ENCODE data around the gene DAP3. TPM values are rescaled to one million over a fixed set of nuclear protein-coding genes. Genes with fewer than 3 reads are reported as not detected.
"Not testable (repeated sequence)": the region's sequence is repeated elsewhere in the genome, so short reads cannot be mapped to it uniquely, and the experiment has no call there.

Gene DAP3
- total RNA-seq, 1 donor from 2014 or later = 88.3 TPM

DNA sequence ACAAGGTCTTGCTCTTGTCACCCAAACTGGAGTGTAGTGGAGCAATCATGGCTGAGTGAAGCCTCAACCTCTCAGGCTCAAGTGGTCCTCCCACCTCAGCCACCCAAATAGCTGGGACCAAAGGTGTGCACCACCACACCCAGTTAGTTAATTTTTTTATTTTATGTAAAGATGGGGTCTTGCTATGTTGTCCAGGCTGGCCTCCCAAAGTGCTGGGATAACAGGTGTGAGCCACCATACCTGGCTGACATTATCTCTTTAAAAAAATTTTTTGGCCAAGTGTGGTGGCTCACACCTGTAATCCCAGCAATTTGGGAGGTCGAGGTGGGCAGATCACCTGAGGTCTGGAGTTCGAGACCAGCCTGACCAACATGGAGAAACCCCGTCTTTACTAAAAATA is 70.1 kb downstream of the DAP3 start:
- H3K27ac Mint-ChIP-seq (ENCODE audit: unreplicated experiment); H3K4me3 Mint-ChIP-seq (ENCODE audit: unreplicated experiment); DNase-seq; H3K9me3 Mint-ChIP-seq (ENCODE audit: unreplicated experiment); H3K4me1 Mint-ChIP-seq (ENCODE audit: low read depth, unreplicated experiment); H3K27me3 Mint-ChIP-seq (ENCODE audit: unreplicated experiment); H3K36me3 Mint-ChIP-seq (ENCODE audit: unreplicated experiment): not testable (repeated sequence)

DNA sequence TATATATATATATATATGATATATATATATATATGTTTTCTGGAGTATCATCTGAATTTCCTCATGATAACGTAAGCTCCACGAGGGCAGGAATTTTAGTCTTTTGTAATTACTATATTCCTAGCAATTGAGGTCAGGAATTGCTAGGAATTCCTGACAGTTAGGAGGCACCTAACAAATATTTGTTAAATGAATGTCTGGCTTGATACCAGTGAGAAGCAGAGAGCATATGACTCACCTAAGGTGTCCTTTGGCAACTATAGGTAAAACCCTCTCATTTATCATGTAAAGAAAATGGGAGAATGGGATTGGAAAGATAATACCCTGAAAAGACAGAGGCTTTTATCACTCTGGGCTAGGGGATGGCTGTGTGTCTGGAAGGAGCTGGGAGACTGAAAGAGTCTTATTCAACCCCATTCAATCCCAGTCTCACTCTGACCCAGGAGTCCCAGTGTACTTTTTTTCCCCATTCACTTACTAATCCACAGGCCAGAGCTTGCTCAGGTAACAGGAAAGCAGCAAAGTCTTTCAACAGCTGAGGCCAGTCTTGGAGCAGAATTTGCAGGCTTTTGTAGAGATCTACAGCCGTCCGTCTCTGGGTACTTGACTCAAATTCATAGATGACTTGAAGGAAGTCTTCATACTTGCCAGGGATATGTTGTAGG is 71.2 kb downstream of the DAP3 start:
- Mint-ChIP-seq H3K27ac (ENCODE audit: unreplicated experiment) (no peak overlapping the region), H3K36me3 (ENCODE audit: unreplicated experiment) (peaks cover 5% of the 10 kb centered on the region), H3K9me3 (ENCODE audit: unreplicated experiment) (no peaks in the 10 kb centered on the region)

DNA sequence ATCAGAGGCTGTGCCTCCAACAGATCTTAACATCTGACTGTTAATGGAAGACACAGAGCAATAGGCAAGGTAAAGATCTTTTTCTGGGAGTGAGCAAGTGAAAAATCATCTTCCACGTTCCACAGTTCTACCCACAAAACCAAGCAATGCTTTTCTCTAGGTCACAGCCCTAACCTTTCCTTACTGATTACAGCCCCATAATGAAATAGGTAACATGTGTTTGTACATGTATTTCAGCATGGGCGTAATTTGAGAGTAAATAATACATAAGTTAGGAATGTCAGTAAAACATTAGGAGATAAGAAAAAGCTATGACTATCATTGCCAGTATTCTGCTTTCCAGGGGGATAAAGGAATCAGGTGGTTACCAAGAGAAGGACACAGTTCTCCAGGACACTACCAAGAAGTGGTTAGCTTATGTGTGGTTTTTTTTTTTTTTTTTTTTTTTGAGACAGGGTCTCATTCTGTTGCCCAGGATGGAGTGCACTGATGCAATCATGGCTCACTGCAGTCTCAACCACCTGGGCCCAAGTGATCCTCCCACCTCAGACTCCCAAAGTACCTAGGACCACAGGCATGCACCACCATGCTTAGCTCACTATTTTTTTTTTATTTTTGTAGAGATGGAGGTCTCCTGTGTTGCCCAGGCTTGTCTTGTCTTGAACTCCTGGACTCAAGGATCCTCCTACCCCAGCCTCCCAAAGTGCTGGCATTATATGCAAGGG is 72.0 kb downstream of the DAP3 start:
- no peak overlapping the region for H3K4me3 Mint-ChIP-seq (ENCODE audit: unreplicated experiment)
- H3K4me1 Mint-ChIP-seq (ENCODE audit: low read depth, unreplicated experiment) = no peaks in the 10 kb centered on the region
- H3K9me3 Mint-ChIP-seq (ENCODE audit: unreplicated experiment) = no peaks in the 10 kb centered on the region
- H3K36me3 Mint-ChIP-seq (ENCODE audit: unreplicated experiment) = peaks cover 8% of the 10 kb centered on the region
- DNase-seq = no peak
- TF ChIP-seq, protein P1, sequence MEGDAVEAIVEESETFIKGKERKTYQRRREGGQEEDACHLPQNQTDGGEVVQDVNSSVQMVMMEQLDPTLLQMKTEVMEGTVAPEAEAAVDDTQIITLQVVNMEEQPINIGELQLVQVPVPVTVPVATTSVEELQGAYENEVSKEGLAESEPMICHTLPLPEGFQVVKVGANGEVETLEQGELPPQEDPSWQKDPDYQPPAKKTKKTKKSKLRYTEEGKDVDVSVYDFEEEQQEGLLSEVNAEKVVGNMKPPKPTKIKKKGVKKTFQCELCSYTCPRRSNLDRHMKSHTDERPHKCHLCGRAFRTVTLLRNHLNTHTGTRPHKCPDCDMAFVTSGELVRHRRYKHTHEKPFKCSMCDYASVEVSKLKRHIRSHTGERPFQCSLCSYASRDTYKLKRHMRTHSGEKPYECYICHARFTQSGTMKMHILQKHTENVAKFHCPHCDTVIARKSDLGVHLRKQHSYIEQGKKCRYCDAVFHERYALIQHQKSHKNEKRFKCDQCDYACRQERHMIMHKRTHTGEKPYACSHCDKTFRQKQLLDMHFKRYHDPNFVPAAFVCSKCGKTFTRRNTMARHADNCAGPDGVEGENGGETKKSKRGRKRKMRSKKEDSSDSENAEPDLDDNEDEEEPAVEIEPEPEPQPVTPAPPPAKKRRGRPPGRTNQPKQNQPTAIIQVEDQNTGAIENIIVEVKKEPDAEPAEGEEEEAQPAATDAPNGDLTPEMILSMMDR (IDR thresholded peaks at IDR 0.05; ENCODE audit: partially characterized antibody, unreplicated experiment) = no peak
- H3K27ac Mint-ChIP-seq (ENCODE audit: unreplicated experiment) = no peak overlapping the region
- no peaks in the 10 kb centered on the region for H3K27me3 Mint-ChIP-seq (ENCODE audit: unreplicated experiment)

More for the DNA sequence above, 71.2 kb downstream of the DAP3 start:
- DNase-seq = no peak
- Mint-ChIP-seq H3K27me3 (ENCODE audit: unreplicated experiment) (no peaks in the 10 kb centered on the region), H3K4me3 (ENCODE audit: unreplicated experiment) (no peak overlapping the region), H3K4me1 (ENCODE audit: low read depth, unreplicated experiment) (no peaks in the 10 kb centered on the region)
- TF ChIP-seq, protein P1 (IDR thresholded peaks at IDR 0.05; ENCODE audit: partially characterized antibody, unreplicated experiment) = no peak

DNA sequence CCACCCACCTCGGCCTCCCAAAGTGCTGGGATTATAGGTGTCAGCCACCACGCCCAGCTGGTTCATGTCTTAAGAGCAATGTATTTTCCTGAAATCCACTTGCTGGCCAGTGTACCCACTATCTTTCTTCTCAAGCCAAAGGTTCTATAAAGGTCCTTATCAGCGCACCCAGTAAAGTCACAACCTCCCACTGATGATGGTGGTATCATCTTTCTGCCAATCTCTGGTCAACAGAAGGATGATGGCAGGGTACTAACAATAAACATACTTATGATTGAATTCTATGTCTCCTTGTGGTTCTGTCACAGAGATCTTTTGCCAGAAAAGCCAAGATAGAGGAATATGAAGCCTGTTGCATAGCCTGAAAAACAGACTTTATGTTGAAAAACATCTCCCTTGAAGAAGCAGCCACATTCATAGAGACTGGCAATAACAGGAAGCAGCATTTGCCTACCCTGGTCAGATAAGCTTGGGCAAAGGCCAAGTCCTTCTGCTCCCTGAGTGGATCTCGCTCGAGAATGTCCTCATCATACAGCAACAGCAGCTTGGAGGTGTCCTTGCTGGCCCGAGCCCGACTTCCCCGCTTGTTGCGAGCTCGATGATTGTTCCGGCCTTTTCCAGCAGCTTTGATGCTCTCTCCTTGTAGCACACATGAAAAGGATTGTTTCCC is 73.0 kb downstream of the DAP3 start:
- no peaks in the 10 kb centered on the region for H3K9me3 Mint-ChIP-seq (ENCODE audit: unreplicated experiment)
- TF ChIP-seq, protein P1 (IDR thresholded peaks at IDR 0.05; ENCODE audit: partially characterized antibody, unreplicated experiment) = no peak
- no peaks in the 10 kb centered on the region for H3K27me3 Mint-ChIP-seq (ENCODE audit: unreplicated experiment)
- H3K27ac Mint-ChIP-seq (ENCODE audit: unreplicated experiment) = no peak overlapping the region
- H3K36me3 Mint-ChIP-seq (ENCODE audit: unreplicated experiment) = peaks cover 8% of the 10 kb centered on the region
- no peaks in the 10 kb centered on the region for H3K4me1 Mint-ChIP-seq (ENCODE audit: low read depth, unreplicated experiment)
- no peak overlapping the region for H3K4me3 Mint-ChIP-seq (ENCODE audit: unreplicated experiment)
- DNase-seq = no peak

DNA sequence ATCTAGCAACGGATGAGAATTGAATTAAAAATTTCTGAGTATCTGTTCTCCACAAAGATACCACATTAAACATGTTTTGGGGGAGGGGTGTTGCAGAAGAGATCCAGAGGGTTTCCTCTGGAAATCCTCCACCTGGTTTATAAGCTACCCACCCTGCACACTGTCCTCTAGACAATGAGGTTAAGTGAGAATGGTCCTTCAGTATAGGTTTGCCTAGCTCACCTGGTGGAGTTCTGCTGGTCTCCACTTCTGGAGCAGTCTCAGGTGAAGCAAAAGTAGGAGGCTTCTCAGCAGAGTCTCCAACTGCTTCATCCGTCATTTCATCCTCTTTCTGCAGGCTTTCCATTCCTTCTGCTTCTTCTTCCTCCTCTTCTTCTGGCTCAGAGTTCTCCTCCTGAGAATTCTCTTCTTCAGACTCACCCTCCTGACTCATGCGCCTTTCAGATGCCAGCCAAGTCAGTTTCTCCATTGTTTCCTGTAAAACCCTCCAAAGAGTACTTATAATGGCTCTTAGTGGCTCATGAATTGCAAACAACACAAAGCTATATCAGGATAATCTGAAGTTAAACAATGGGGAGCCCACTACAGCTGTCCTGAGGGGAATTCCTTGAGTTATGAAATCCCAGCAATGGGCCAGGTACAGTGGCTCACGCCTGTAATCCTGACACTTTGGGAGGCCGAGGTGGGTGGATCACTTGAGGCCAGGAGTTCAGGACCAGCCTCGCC is 74.4 kb downstream of the DAP3 start:
- not testable (repeated sequence) for DNase-seq; H3K9me3 Mint-ChIP-seq (ENCODE audit: unreplicated experiment); H3K27me3 Mint-ChIP-seq (ENCODE audit: unreplicated experiment); H3K27ac Mint-ChIP-seq (ENCODE audit: unreplicated experiment); H3K4me1 Mint-ChIP-seq (ENCODE audit: low read depth, unreplicated experiment); H3K36me3 Mint-ChIP-seq (ENCODE audit: unreplicated experiment); H3K4me3 Mint-ChIP-seq (ENCODE audit: unreplicated experiment)

DNA sequence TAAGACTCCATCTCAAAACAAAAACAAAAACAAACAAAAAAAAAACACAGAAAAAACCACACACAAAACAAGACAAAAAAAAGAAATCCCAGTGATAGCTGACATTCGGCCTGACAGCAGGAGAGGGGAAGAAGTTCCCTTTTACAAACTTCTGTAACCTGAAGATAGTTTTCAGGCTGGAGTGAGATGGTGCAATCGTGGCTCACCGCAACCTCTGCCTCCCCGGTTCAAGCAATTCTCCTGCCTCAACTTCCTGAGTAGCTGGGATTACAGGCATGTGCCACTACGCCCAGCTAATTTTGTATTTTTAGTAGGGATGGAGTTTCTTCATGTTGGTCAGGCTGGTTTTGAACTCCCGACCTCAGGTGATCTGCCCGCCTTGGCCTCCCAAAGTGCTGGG is 75.1 kb downstream of the DAP3 start:
- not testable (repeated sequence) for H3K36me3 Mint-ChIP-seq (ENCODE audit: unreplicated experiment); H3K4me3 Mint-ChIP-seq (ENCODE audit: unreplicated experiment); H3K9me3 Mint-ChIP-seq (ENCODE audit: unreplicated experiment); H3K4me1 Mint-ChIP-seq (ENCODE audit: low read depth, unreplicated experiment); DNase-seq; H3K27me3 Mint-ChIP-seq (ENCODE audit: unreplicated experiment); H3K27ac Mint-ChIP-seq (ENCODE audit: unreplicated experiment)

DNA sequence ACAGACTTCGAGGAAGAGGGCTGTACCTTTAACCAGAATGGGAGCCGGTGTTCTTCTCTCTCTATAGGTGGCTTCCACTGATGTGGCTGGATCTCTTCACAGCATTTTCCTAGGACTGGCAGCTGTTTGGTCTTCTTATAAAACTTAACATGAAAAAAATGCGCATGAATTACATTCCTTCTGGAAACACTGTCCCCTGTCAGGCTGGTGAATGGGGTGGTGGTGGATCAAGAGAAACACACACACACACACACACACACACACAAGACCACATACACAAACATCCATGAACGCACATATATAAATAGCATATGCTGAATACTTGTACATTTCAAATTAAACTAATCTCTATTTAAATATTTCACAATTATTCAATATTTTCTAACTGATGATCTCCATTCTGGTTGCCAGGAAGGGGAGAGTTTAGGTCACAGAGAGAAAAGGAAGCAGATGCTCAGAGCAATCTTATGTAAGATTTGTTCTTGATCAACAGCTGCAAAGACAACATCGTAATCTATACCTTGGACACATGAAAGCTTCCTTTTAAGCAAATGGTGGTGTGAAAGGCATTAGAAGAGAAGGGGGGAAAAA is 78.6 kb downstream of the DAP3 start:
- H3K4me3 Mint-ChIP-seq (ENCODE audit: unreplicated experiment); H3K36me3 Mint-ChIP-seq (ENCODE audit: unreplicated experiment); H3K9me3 Mint-ChIP-seq (ENCODE audit: unreplicated experiment); H3K27ac Mint-ChIP-seq (ENCODE audit: unreplicated experiment); DNase-seq; H3K4me1 Mint-ChIP-seq (ENCODE audit: low read depth, unreplicated experiment); H3K27me3 Mint-ChIP-seq (ENCODE audit: unreplicated experiment): not testable (repeated sequence)

All from glutamatergic neuron (in vitro differentiated cells).